ENCODE data around the gene DHX16. TPM values are rescaled to one million over a fixed set of nuclear protein-coding genes. Genes with fewer than 3 reads are reported as not detected.

The DHX16 gene
- total and polyA plus RNA-seq, 9 of the 15 experiments (the other 6 are each of a cell fraction or from before 2014, with no cell fraction given): 14.6 to 66.1 (median 47.5) TPM

DNA sequence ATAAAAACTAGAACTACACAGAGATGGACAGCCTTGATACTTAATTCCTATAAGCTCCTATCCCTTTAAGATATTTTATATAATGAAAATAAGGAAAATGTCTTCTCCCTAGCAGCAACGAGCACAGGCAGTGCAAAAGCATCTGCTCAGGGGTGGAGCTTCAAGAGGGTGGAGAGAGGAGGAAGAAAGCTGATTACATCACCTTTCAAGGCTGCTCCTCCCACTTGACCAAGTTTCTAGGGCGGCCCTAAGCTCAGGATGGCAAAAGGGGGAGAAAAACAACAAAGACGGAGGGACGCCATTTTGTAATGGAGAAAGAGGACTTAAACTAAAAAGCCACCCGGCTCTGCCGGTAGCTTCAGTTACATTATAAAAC is 58.0 kb downstream of the DHX16 start (continued):
- TF ChIP-seq, protein P1, sequence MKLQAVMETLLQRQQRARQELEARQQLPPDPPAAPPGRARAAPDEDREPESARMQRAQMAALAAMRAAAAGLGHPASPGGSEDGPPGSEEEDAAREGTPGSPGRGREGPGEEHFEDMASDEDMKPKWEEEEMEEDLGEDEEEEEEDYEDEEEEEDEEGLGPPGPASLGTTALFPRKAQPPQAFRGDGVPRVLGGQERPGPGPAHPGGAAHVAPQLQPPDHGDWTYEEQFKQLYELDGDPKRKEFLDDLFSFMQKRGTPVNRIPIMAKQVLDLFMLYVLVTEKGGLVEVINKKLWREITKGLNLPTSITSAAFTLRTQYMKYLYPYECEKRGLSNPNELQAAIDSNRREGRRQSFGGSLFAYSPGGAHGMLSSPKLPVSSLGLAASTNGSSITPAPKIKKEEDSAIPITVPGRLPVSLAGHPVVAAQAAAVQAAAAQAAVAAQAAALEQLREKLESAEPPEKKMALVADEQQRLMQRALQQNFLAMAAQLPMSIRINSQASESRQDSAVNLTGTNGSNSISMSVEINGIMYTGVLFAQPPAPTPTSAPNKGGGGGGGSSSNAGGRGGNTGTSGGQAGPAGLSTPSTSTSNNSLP (IDR thresholded peaks at IDR 0.05; ENCODE audit: borderline replicate concordance, low read depth, low read length): peak; percentile 55; the same call in 1 of the 2 replicates
- TF ChIP-seq HCFC1 (IDR thresholded peaks at IDR 0.05; ENCODE audit: low read depth, low read length) (peak; percentile 45; the same call in 1 of the 2 replicates), CEBPG (CRISPR knock-in tag; IDR thresholded peaks at IDR 0.05) (peak; percentile 88), CEBPG (tag; conservative IDR thresholded peaks at IDR 0.05 in 1 of 2, IDR thresholded peaks at IDR 0.05 in 1 of 2) (peak; percentile 96 to 98), ATF1 (CRISPR knock-in tag; IDR thresholded peaks at IDR 0.05) (no peak), ATF1 (tag; IDR thresholded peaks at IDR 0.05) (no peak), NFRKB (IDR thresholded peaks at IDR 0.05; ENCODE audit: low read depth) (peak; percentile 100), ZNF639 (CRISPR knock-in tag; conservative IDR thresholded peaks at IDR 0.05 in 1 of 2, IDR thresholded peaks at IDR 0.05 in 1 of 2) (peak in 1 of 2 experiments; percentile 79; a peak in 2 of 4 replicates), FOXJ2 (tag; IDR thresholded peaks at IDR 0.05) (peak; percentile 78), SOX6 (IDR thresholded peaks at IDR 0.05) (peak; percentile 19; the same call in 1 of the 2 replicates), FOXP4 (CRISPR knock-in tag; IDR thresholded peaks at IDR 0.05; ENCODE audit: borderline replicate concordance) (no peak), ZEB2 (IDR thresholded peaks at IDR 0.05) (0 out of 2 replicates have a peak, but pooled peaks have one; percentile 8), ATF3 (IDR thresholded peaks at IDR 0.05) (peak; percentile 99), ATF3 (CRISPR knock-in tag; conservative IDR thresholded peaks at IDR 0.05) (no peak; the same call in 1 of the 2 replicates), YY1 (IDR thresholded peaks at IDR 0.05; ENCODE audit: borderline replicate concordance in 1 of 3, control insufficient read depth in 1 of 3, extremely low read depth in 1 of 3, insufficient read depth in 3 of 3, insufficient read length in 1 of 3, insufficient replicate concordance in 2 of 3, low read depth in 1 of 3, low read length in 2 of 3) (peak; percentile 79 to 96 (median 90)), NRF1 (conservative IDR thresholded peaks at IDR 0.05 in 1 of 2, IDR thresholded peaks at IDR 0.05 in 1 of 2) (peak; percentile 76 to 79)
- TF ChIP-seq, protein P2, sequence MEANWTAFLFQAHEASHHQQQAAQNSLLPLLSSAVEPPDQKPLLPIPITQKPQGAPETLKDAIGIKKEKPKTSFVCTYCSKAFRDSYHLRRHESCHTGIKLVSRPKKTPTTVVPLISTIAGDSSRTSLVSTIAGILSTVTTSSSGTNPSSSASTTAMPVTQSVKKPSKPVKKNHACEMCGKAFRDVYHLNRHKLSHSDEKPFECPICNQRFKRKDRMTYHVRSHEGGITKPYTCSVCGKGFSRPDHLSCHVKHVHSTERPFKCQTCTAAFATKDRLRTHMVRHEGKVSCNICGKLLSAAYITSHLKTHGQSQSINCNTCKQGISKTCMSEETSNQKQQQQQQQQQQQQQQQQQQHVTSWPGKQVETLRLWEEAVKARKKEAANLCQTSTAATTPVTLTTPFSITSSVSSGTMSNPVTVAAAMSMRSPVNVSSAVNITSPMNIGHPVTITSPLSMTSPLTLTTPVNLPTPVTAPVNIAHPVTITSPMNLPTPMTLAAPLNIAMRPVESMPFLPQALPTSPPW (CRISPR knock-in tag; IDR thresholded peaks at IDR 0.05): peak; percentile 81

Data from K562 (cell line).